Prostate gland (tissue), 2 donors: ENCODE data around the gene RNF220. TPM values are rescaled to one million over a fixed set of nuclear protein-coding genes. Genes with fewer than 3 reads are reported as not detected.

Experiments used
- DNase-seq: peaks from one replicate; pipeline ENCODE4 v3.0.0-alpha.2; 2019; ENCODE audit warnings: low spot score
- H3K27ac ChIP-seq, 2 donors: fragments of 200-600 bp; sonication (generic); 2 replicates each; pipeline ENCODE4 v1.5.1; 2017 to 2019
- H3K27me3 ChIP-seq: fragments of 200-600 bp; sonication (generic); replicated peaks from 2 replicates; pipeline ENCODE4 v1.5.1; 2019; ENCODE audit not compliant: insufficient read depth
- H3K36me3 ChIP-seq, 2 donors: fragments of 200-600 bp; sonication (generic); 1 replicate in 1 of 2; 2 replicates in 1 of 2; pipeline versions ENCODE4 v1.5.1 to v1.8.1; 2017 to 2019
- H3K4me1 ChIP-seq: fragments of 200-600 bp; sonication (generic); replicated peaks from 2 replicates; pipeline ENCODE4 v1.5.1; 2019
- H3K4me3 ChIP-seq, 2 donors: fragments of 200-600 bp; sonication (generic); 2 replicates each; pipeline ENCODE4 v1.5.1; 2017 to 2019
- H3K9me3 ChIP-seq: fragments of 200-600 bp; sonication (generic); 2 replicates; pipeline ENCODE4 v1.5.1; 2017
- POLR2A ChIP-seq: fragments of 450-650 bp; IDR thresholded peaks from one replicate; pipeline ENCODE4 v1.6.1; 2016; ENCODE audit warnings: antibody characterized with exemption, mild to moderate bottlenecking
- POLR2AphosphoS5 ChIP-seq: sonication (generic); formaldehyde crosslinking; IDR thresholded peaks from one replicate; pipeline ENCODE4 v1.6.1; 2017; ENCODE audit warnings: antibody characterized with exemption
- WGBS: methylation state at CpG from one replicate; pipeline ENCODE4 v1.1.5; 2018; 5-methylcytosine and 5-hydroxymethylcytosine counted together
- intact Hi-C: fragments of 100-400 bp; cut with DNase I; formaldehyde crosslinking; loops from one replicate; pipeline ENCODE4 v1.14.2; 2022
- total RNA-seq, 2 donors: library from RNA; depleted of rRNA; stranded (reverse); fragments of >200 nt; gene quantifications; one replicate each; pipeline ENCODE4 v1.1.0, GENCODE V29; 2016
- TF ChIP-seq, protein P1 (sequence below), 4 experiments: fragments of 200-600 bp in 2 of 4; fragments of 450-650 bp in 2 of 4; sonication (generic) in 2 of 4; IDR thresholded peaks; 1 replicate in 3 of 4; 2 replicates in 1 of 4; pipeline ENCODE4 v1.5.1; 2016 to 2019; ENCODE audit warnings: antibody characterized with exemption in 4 of 4, mild to moderate bottlenecking in 2 of 4, moderate library complexity in 2 of 4

Gene RNF220
- total RNA-seq, 2 donors from 2014 or later, result 116 to 147 TPM

DNA sequence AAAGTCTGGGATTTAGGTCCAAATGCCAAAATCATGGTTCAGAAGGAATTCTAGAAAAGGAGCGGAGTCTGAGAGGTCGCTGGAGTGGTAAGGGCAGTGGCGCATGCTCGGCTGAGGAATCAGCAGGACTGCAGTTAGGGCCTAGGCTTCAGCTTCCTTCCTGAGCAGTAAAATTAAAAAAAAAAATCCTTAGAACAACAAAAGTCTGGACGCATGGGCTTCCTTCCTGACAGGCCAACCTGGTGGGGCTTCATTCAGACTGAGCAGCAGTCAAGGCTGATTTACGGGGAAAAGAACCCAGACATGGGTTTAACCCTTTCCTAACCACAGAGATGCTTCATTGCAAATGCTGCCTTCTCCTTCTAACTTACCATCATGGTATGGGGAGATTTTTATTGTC lies 17.1 kb downstream of the RNF220 start:
- Histone ChIP-seq H3K27me3 (peaks cover 13% of the 10 kb centered on the region), H3K9me3 (no peaks in the 10 kb centered on the region), H3K36me3 (no peaks in the 10 kb centered on the region), H3K27ac (no peak overlapping the region), H3K4me1 (no peaks in the 10 kb centered on the region), H3K4me3 (no peak overlapping the region)
- no peak for DNase-seq
- no peak for TF ChIP-seq POLR2A
- TF ChIP-seq POLR2AphosphoS5, result no peak
- TF ChIP-seq, protein P1, sequence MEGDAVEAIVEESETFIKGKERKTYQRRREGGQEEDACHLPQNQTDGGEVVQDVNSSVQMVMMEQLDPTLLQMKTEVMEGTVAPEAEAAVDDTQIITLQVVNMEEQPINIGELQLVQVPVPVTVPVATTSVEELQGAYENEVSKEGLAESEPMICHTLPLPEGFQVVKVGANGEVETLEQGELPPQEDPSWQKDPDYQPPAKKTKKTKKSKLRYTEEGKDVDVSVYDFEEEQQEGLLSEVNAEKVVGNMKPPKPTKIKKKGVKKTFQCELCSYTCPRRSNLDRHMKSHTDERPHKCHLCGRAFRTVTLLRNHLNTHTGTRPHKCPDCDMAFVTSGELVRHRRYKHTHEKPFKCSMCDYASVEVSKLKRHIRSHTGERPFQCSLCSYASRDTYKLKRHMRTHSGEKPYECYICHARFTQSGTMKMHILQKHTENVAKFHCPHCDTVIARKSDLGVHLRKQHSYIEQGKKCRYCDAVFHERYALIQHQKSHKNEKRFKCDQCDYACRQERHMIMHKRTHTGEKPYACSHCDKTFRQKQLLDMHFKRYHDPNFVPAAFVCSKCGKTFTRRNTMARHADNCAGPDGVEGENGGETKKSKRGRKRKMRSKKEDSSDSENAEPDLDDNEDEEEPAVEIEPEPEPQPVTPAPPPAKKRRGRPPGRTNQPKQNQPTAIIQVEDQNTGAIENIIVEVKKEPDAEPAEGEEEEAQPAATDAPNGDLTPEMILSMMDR (IDR thresholded peaks at IDR 0.05), result no peak
- intact Hi-C loops, result no loop called here
- whole genome bisulfite sequencing, result 49% methylated on average over 6 of the region's 6 CpGs

DNA sequence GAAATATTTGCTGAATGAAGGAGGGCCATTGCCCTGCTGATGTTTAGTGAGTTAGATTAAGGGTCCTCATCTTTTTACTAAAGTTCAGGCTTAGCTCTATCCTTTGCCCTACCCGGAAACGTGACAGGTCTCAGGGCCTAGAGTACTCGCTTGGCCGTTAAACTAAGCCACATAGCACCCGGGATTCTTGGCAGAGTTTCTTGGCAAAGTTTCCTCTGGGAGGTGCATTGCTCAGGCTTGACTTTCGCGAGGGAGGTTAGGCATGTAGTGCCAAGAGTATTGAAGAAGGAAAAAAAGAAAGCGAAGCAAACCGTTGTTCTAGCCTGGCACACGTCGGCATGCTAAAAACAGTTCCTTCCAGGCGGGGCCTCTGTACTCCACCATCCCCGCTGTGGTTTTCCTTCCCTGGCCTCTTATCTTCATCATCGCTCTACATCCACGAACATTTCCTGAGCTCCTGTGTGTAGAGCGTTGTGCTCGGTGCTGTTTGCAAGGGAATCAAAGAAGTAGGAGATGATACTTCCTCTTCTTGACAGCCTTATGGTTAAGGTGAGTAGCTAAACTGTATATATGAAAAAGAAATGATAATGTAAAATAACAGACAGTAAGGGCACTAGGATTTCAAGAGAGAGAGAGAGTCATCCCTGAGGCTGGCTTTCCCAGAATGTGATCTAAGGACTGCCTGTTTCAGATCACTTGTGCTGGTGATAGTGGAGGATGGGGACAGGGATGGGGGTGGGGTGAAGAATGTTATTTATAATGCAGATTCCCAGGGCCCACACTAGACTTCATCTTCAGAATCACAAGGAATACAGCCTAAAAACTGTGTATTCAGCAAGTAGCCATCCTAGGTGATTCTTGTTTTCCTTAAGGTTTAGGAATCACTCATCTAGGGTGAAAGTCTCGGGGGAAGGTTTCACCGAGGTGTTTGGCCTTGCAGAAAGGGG lies 18.8 kb downstream of the RNF220 start:
- Histone ChIP-seq H3K27me3 (peaks cover 2% of the 10 kb centered on the region), H3K9me3 (no peaks in the 10 kb centered on the region), H3K4me1 (no peaks in the 10 kb centered on the region), H3K4me3 (no peak overlapping the region), H3K27ac (no peak overlapping the region), H3K36me3 (no peaks in the 10 kb centered on the region)
- DNase-seq, result peak; percentile 91
- TF ChIP-seq, protein P1 (IDR thresholded peaks at IDR 0.05), result no peak
- TF ChIP-seq POLR2AphosphoS5 (peak; percentile 94), POLR2A (no peak)
- WGBS, result 8% methylated on average over 19 of the region's 19 CpGs
- intact Hi-C loops, result no loop called here

DNA sequence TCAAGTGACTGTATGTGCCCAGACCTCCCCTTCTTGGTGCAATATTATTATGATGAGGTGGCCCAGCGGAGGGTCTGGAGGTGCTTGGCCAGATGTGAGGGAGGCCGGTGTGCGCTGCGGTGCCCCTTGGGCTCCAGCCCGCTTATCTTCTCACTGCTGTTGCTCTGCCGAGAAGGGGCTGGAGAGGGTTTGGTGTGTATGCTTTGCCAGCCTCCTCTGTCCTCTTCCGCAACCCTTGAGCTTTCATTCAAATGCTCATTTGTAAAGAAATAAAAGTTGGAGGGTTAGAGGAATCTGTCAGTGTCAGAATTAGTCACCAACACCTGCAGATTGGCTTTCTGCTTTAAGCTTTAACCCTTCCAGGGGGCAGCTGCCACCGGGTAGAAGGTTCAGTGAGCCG lies 19.7 kb downstream of the RNF220 start:
- no peaks in the 10 kb centered on the region for H3K36me3 ChIP-seq
- H3K27ac ChIP-seq, result no peak overlapping the region
- H3K9me3 ChIP-seq, result no peaks in the 10 kb centered on the region
- 80% methylated on average over 9 of the region's 9 CpGs for WGBS
- H3K4me3 ChIP-seq, result no peak overlapping the region
- DNase-seq, result no peak
- H3K27me3 ChIP-seq, result peaks cover 2% of the 10 kb centered on the region
- H3K4me1 ChIP-seq, result no peaks in the 10 kb centered on the region
- TF ChIP-seq POLR2A (no peak), POLR2AphosphoS5 (no peak)
- TF ChIP-seq, protein P1 (IDR thresholded peaks at IDR 0.05), result no peak
- intact Hi-C loops, result no loop called here

DNA sequence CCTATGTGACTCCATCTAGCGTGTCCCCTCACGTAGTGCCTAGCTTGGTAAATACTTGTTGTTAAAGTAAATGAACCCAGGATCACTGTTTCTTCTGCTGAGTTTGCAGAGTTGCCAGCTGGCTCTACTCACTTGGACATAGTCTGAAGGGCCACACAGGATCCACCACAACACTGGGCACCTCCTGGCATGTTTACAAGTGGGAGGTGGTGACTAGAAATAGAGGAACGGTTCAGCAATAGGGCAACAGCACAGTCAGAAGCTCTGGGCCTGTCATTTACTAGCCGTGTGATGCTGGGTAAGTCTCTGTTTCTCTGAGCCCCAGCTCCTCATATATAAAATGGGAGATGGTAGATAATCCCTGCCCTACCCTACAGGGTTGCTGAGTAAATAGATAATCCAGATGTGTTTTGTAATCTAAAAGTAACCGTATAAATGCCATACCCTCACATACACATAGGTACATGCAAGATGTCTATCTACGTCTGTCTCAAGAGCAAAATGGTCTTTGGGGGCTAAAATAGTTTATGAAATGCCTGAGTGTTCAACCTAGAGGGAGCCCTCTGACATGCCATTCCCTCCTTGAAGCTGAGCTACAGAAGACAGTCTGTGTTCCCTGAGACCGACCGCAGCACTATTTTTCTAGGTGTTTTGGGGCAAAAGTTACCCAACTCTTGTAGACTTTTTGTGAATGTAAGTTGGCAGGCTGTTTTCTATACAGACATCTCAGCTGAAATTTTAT lies 20.5 kb downstream of the RNF220 start:
- Histone ChIP-seq H3K27me3 (peaks cover 2% of the 10 kb centered on the region), H3K4me1 (no peaks in the 10 kb centered on the region), H3K4me3 (no peak overlapping the region), H3K36me3 (no peaks in the 10 kb centered on the region), H3K9me3 (no peaks in the 10 kb centered on the region), H3K27ac (no peak overlapping the region)
- TF ChIP-seq POLR2AphosphoS5 (no peak), POLR2A (no peak)
- TF ChIP-seq, protein P1 (IDR thresholded peaks at IDR 0.05), result no peak
- no peak for DNase-seq
- intact Hi-C loops, result no loop called here
- 58% methylated on average over 8 of the region's 8 CpGs for WGBS
